ENCODE data around the gene KRTAP10-6.
"Not testable (repeated sequence)": the region's sequence is repeated elsewhere in the genome, so short reads cannot be mapped to it uniquely, and the experiment has no call there.

The KRTAP10-6 gene, protein sequence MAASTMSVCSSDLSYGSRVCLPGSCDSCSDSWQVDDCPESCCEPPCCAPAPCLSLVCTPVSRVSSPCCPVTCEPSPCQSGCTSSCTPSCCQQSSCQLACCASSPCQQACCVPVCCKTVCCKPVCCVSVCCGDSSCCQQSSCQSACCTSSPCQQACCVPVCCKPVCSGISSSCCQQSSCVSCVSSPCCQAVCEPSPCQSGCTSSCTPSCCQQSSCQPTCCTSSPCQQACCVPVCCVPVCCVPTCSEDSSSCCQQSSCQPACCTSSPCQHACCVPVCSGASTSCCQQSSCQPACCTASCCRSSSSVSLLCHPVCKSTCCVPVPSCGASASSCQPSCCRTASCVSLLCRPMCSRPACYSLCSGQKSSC

DNA sequence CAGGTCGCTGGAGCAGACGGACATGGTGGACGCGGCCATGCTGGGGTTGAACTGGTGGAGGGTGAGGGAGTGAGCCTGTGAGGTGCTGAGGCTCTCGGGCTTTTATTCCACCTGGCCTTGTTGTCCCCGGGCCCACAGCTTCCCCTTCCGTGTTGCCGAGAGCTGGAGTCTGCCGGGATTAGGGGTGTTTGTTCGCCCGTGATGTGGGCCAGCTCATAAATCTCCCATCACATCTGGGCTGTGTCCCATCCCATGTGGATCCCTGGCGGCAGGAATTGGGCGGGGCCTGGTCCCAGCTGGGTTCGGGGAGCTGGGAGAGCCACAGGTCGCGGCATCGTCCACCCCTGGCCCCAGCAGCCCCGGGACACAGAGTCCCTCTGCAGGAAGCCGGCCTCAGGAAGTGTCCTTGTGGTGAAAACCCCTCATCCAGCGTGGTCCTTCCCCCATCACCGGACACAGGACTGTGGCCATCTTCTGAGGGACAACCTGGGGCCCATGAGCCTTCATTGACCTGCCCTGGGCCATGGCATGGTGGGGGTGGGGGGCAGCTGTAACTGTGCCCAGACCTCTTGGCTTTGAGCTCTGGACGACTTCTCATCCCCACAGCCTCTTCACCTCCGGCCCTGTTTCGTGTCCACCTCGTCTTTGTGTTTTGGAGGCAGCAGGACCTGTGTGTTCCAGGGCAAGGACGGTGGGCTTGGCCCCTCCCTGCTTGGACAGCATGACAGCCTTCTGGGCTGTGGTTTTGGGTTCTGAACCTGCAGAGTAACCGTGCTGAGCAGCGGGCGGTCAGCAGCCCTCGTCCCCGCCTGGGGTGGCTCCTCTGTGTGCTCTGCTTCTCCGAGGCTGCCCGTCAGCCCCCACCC lies at the start of gene KRTAP10-6:
Gene KRTAP10-6, minus strand, starts transcription at position 60 of the 866 bp plus-strand sequence. Its CDS starts 21 bp downstream, at position 39.
- DNase-seq, result no peak

DNA sequence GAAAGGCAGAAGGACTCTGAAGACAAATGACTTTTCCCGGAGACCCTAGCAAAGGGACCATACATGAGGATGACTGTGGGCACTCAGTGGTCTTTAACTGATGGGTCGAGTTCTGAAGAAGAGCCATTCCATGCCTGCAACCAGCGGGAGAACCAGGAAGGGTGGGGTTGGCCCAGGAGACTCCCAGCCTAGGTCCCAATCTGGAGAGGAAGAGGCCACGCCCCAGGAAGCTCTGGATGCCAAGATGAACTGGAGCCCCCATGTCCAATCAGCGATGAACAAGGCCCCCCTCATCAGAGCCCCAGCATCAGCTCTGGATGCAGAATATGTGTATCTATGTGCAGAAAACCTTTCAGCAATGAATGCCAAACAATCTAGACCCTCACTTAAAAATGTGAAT lies 48.5 kb upstream of the KRTAP10-6 start:
- no peak for DNase-seq

DNA sequence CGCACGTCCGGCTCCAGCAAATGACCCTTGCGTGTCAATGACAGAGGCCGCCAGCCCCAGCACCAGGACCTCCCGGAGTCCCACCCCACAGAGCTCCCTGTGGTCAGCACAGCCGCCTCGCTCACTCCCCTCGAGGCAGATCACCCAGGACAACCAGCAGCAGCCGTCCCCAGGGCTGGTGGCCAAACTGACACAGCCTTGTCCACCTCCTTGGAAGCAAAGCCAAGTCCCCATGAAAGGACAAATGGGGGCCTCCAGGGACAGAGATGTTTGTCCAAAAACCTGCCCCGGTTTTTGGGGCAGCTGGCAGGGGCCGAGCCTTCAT lies 47.0 kb upstream of the KRTAP10-6 start:
- DNase-seq, result no peak

DNA sequence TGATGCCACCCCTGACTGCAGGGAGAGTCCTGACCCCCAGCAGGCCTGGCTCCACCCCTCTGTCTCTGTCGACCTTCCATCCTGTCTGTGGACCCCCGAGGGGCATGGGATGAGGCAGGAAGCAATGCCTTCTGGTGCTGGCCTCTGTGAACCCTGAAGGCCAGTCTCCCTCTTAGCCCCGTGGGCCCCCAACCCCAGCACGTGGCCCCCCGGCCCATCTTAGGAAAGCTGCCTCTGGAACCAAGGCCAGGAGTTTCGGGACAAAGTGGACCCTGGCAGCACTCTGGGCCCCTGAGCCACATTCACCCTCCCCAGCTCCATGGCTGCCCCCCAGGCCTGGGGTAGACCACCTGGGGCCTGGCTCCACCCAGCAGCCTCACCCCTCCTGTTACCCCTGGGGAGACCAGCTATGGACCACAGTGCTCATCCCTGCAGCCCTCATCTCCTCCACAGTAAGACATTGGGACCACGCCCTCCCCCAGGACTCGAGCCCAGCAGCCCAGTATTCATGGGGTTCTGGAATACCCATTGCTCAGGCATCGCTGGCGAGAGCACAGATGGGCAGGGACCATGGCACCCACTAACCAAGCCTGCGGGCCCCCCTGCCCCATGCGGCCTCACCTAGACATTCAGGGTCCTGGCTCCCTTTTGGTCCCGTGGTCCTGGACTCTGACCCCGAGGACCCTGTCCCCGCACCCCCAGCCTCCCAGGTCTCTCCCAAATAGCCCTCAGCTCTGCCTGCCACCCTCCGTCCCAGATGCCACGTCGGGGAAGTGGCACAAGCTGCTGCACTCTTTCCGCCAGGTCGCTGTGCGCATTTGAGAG lies 46.4 kb upstream of the KRTAP10-6 start:
- not testable (repeated sequence) for DNase-seq

DNA sequence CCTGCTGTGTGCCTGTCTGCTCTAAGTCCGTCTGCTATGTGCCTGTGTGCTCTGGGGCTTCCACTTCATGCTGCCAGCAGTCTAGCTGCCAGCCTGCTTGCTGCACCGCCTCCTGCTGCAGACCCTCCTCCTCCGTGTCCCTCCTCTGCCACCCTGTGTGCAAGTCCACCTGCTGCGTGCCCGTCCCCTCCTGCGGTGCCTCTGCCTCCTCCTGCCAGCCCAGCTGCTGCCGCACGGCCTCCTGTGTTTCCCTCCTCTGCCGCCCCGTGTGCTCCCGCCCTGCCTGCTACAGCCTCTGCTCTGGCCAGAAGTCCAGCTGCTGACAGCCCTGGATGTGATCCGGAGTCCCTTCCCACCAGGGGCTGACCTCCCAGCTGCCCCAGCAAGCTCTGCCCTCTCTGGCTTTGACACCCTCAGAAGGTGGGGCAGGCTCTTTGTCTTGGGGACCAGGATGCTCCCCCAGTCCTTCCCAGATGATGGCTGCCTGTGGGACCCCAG lies 45.6 kb upstream of the KRTAP10-6 start:
- DNase-seq, result not testable (repeated sequence)

DNA sequence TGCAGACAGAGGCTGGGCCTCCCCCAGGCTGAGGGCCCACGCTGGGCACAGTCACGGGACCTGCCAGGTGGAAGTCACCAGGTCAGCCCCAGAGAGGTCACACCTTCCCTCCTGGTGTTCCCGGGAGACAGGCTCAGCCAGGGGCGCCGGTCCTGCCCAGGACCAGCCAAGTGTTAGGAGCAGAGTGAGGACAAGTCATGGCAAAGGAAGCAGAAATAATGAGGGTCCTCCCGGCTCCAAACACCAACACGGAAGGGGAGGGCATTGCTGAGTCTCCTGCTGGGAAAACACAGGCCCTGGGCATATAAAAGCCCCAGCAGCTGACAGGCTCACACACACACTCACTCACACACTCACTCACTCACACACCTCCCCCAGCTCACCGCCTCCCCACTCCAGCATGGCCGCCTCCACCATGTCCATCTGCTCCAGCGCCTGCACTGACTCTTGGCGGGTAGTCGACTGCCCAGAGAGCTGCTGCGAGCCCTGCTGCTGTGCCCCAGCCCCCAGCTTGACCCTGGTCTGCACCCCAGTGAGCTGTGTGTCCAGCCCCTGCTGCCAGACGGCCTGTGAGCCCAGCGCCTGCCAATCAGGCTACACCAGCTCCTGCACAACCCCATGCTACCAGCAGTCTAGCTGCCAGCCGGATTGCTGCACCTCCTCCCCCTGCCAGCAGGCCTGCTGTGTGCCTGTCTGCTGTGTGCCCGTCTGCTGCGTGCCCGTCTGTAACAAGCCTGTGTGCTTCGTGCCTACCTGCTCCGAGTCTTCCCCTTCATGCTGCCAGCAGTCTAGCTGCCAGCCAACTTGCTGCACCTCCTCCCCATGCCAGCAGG lies 44.9 kb upstream of the KRTAP10-6 start, which contains the start of gene KRTAP10-10:
Gene KRTAP10-10, plus strand, starts transcription at position 339 of the 833 bp plus-strand sequence. Its CDS starts 62 bp downstream, at position 401.
- DNase-seq, result peak; percentile 51

DNA sequence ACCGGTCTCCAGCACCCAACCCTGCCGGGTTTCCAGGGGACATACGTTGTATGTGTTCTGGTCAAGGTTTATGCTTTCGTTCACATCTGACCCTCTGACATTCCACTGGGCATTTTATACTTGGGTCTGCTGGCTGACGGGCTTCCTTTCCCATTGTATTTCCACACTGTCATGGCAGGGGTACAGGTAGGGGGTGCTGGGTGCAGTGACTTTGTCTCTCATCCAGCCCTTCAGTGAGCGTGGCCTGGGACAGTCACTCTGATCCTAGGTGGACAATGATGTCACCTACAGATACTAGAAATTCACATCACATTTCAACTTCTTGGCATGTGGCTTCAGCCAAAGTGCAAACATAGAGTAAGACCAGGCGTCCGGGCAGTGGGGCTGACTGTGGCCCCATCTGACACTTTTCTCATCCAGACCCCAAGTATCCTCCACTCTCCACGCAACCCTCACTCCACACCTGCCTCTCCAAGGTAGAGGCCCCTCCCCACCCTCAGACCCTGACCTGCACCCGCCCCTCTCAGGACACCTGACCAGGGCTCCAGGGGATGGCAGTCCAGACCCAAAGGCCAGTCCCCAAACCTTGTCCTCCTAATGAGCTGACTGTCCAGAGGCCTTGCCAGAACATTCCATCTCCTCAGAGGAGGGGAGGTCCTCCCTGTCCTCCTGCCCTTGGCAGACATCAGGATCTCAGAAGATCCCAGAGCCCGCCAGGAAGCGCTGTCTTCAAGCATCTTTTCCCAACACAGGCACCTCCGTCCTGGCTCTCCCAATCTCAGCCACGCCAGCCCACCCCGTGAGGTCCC lies 44.1 kb upstream of the KRTAP10-6 start:
- DNase-seq, result no peak

DNA sequence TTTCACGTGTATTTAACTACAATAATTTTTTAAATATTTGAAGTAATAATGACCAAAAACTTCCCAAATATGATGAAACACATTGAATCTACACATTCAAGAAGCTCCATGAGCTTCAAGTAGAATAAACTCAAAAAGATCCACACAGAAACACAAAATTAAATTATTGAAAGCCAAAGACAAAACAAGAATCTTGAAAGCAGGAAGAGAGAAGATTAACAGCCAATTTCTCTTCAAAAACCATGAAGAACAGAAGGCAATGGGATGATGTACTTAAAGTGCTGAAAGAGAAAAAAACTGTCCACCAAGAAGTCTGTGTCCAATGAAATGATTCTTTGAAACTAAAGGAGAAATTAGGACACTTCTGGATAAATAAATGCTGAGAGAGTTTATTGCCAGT lies 39.8 kb upstream of the KRTAP10-6 start:
- DNase-seq, result no peak

DNA sequence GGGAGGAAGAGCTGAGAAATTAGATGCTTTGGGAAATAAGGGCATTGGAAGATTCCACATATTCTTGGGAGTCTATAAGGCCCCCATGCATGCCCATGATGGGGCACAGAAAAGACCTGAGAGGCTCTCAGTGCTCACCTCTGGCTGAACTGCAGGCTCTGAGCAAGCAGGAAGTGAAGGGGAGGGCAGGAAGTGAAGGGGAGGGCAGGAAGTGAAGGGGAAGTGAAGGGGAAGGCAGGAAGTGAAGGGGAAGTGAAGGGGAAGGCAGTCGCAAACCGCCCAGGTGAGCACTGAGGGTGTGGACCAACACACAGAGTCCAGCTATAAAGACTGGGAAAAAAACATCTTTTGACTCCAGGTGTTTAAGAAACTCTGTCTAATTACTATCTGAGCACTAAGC lies 38.1 kb upstream of the KRTAP10-6 start:
- no peak for DNase-seq

DNA sequence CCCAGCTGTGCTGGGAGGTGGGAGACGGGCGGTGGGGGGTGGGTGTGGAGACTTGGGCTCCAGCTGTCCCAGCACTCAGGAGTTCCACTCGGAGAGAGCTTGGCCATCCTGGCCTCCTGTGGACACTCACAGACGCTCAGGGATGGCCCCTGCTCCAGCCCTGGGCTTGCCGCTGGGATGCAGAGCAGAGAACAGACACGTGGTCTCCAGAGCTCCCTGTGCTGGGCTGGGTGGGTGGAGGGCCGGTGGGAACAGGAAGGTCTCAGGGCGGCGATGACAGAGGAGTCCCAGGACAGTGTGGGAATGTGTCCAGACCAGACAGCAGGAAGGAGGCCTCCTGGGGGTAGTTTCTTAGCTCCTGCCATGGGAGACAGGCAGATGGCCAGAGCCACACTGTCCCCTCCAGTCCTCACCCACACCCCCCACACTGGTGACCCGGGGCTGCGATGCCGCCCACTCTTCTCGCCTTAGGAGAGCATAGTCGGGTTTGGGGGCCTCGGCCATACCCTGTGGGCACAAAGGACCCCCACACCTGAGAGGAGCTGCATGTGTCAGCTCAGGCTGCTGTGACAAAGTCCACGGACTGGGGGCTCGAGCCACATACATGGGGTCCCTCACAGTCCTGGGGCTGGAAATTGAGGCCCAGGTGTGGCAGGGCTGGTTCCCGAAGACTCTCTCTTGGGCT lies 36.5 kb upstream of the KRTAP10-6 start:
- no peak for DNase-seq

DNA sequence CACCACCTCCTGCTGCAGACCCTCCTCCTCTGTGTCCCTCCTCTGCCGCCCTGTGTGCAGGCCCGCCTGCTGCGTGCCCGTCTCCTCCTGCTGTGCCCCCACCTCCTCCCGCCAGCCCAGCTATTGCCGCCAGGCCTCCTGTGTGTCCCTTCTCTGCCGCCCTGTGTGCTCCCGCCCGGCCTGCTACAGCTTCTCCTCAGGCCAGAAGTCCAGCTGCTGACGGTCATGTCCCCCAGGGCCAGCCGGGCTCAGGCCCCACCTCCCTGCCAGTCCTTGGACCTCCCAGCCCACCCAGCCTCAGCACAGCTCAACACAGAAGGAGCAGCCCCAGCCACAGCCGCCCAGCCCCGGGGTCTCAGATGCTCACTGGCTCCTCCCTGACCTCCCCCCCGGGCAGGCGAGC lies 35.5 kb upstream of the KRTAP10-6 start:
- not testable (repeated sequence) for DNase-seq

DNA sequence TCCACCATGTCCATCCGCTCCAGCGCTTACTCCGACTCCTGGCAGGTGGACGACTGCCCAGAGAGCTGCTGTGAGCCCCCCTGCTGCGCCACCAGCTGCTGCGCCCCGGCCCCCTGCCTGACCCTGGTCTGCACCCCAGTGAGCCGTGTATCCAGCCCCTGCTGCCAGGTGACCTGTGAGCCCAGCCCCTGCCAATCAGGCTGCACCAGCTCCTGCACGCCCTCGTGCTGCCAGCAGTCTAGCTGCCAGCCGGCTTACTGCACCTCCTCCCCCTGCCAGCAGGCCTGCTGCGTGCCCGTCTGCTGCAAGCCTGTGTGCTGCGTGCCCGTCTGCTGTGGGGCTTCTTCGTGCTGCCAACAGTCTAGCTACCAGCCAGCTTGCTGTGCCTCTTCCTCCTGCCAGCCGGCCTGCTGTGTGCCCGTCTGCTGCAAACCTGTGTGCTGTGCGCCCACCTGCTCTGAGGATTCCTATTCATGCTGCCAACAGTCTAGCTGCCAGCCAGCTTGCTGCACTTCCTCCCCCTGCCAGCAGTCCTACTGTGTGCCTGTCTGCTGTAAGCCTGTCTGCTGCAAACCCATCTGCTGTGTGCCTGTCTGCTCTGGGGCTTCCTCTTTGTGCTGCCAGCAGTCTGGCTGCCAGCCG lies 35.0 kb upstream of the KRTAP10-6 start:
- peak; percentile 29 for DNase-seq

DNA sequence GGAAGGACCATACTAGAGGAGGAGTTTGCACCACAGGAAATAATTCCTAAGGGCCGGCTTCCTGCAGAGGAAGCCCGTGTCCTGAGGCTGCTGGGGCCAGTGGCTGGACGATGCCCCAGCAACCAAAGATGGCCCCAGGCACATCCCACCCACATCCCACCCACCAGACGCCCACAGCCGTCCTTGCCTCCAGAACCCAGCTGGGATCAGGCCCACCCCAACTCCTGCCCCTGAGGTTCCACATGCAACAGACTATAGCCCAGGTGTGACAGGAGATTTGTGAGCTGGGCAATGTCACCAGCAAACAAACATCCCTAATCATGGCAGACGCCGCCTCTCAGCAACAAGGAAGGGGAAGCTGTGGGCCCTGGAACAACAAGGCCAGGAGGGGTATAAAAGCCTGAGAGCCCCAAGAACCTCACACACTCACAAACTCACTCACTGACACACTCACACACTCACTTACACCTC lies 34.4 kb upstream of the KRTAP10-6 start, which contains the start of gene KRTAP10-9:
Gene KRTAP10-9, plus strand, starts transcription at position 421 of the 471 bp plus-strand sequence. CDS start 79 bp downstream, outside the sequence.
- no peak for DNase-seq

DNA sequence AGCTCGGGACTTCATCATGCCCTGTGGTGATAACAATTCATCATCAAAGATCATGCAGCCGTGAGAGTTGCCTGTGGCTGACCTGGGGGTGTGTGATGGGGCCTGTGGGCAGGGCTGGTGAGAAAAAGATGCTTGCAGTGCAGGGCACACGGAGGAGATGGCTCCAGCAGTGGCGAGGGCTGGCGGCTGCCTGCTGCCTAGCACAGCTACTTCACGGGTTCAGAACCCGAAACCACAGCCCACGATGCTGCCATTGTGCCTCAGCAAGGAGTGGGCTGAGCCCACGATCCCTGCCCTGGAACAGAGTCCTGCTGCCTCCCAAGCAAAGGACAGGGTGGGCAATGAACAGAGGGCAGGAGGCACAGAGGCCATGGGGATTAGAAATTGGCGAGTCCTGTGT lies 34.0 kb upstream of the KRTAP10-6 start:
- DNase-seq, result no peak

DNA sequence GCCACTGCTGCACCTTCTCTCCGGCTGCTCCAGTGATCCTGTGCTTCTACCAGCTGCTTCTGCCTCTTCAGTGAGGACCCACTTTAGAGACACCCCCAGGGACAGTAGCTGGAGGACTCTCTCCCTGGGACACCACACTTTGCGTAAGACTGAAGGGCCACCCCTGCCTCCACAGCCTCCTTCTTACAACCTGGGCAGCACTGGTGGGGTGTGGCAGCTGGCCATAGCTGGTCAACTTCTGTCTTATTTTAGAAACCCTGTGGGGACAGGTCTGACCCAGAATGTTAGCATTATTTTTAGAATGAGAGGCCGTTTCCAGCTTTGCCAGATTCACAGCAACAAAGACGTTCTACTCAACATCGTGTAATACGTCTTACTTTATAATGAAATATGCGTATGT lies 33.5 kb upstream of the KRTAP10-6 start:
- DNase-seq, result no peak

DNA sequence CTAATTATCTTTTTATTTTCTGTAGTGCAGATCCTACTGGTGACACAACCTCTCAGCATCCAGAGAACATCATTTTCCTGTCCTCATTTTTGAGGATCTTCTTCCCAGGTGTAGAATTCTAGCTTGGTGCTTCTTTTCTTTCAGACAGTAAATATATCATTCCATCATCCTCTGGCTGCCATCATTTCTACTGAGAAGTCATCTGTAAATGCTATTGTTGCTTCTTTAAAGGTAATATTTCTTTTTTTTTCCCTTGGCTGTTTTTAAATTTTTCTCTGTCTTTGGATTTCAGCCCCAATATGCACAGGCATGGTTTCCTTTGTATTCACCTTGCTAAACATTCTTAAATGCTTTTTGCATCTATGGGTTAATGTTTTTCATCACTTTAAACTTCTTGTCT lies 31.3 kb upstream of the KRTAP10-6 start:
- no peak for DNase-seq

DNA sequence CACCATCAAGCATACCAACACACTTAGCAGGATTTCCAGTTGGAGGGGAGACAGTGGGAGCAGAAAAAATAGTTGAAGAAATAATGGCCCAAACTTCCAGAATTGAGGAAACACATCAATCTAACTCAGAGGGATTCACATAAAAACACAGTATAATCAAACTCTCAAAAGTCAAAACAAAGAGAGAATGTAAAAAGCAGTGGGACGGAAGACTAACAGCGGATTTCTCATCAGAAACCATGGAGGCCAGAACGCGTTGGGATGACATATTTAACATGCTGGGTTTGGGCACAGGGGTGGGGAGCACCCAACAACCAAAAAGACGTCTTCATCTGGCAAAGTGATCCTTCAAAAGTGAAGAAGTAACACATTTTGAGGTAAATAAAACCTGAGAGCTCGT lies 27.6 kb upstream of the KRTAP10-6 start:
- no peak for DNase-seq

DNA sequence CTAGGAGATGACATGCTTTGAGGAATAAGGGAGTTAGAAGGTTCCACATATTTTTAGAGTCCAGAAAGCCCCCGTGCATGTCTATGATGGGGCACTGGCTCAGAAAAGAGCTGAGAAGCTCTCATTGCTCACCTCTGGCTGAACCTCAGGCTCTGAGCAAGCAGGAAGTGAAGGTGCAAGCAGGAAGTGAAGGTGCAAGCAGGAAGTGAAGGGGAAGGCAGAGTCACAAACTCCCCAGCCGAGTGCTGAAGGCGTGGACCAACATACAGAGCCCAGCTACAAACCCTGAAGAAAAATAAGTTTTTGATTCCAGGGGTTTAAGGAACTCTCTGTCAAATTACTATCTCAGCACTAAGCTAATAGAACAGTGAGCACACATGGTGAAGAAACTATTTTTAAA lies 26.6 kb upstream of the KRTAP10-6 start:
- DNase-seq, result no peak

DNA sequence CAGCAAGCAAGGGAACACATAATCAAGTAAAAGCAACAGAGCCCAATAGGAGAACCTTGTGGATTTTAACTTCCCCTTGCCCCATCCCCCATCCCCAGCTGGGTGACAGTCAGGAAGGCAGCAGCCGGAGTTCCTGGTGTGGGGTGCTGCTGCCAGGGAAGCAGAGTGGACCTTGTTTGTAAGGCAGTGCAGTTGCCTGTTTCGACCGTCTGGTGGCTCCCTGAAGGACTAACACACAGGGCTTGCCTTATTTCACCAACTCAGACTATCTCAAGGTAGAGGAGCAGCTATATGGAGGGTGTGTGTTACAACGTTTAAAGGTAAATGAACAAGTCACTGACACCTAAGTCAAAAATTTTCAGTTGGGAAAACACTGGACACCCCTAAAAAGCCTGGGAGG lies 26.2 kb upstream of the KRTAP10-6 start:
- DNase-seq, result no peak

DNA sequence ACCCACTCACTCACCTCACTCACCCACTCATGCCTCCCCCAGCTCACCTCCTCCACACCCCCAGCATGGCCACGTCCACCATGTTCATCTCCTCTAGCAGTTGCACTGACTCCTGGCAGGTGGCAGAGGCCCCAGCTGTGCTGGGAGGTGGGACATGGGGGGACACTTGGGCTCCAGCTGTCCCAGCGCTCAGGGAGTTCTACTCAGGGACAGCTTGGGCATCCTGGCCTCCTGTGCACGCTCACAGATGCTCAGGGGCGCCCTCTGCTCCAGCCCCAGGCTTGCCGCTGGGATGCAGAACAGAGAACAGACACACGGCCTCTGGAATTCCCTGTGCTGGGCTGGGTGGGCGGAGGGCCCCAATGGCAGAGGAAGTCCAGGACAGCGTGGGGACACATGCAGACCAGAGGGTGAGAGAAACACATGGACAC lies 24.8 kb upstream of the KRTAP10-6 start:
- DNase-seq, result no peak

Data from DMS 273 treated with DMSO at 0.1 percent for 48 hours (cell line).